Measurements from ENCODE around the gene HSH2D. TPM values are rescaled to one million over a fixed set of nuclear protein-coding genes. Genes with fewer than 3 reads are reported as not detected.
"Not testable (repeated sequence)": the region's sequence is repeated elsewhere in the genome, so short reads cannot be mapped to it uniquely, and the experiment has no call there.

Gene HSH2D
- total RNA-seq, 2 donors from 2014 or later, result 27.7 to 31.8 TPM

DNA sequence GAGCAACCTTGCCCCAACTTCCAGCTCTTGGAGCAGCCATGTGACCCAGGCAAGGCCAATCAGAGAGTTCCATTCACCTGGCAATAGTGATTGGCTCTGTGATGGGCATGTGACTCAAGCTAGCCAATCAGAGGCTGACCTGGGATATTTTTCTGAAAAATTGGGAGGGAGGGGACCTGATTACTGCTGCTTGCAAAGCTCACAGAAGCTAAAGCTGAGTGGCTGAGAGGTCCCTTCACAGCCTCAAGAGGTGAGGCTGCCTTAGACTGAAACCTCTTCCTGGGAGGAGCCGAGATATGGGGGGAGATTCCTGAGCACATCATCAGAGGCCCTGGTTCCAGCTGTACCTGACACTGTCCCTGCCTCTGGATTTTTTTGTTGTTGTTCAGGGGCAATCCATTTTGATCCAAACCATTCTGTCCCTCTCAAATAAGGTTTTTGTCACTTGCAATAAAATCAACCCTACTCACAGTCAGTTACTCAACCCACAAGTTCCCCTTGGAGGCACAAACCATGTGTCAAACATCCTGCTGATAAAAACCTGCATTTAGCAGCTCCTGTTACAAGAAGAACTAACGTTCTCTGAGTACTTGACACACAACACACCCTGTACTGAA lies 25.1 kb downstream of the HSH2D start:
- ATAC-seq, result peak; percentile 10
- Mint-ChIP-seq H3K27me3 (no peaks in the 10 kb centered on the region), H3K4me1 (peaks cover 2% of the 10 kb centered on the region), H3K27ac (no peak overlapping the region), H3K4me3 (no peak overlapping the region), H3K36me3 (ENCODE audit: low read depth) (no peaks in the 10 kb centered on the region)
- H3K9me3 ChIP-seq (ENCODE audit: control insufficient read depth, low read length, poor library complexity, severe bottlenecking), result no peaks in the 10 kb centered on the region
- no peak for DNase-seq

DNA sequence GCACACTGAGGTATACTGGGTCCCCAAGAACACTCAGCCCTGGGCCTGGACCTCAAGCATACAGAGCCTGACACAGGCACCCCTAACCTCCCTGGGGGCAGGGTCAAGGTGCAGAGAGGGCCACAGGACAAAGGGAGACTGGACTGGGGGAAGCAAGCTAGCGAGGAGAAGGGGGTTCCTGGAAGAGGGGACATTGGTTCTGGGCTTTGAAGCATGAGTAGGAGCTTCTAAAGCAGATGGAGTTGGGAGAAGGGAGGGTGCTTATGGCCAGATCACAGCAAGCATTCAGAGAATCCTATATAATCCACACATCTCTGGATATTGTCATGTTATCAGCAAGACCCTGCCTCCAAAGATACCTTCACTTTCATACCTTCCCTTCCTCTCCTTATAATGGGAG lies 26.6 kb downstream of the HSH2D start:
- H3K9me3 ChIP-seq (ENCODE audit: control insufficient read depth, low read length, poor library complexity, severe bottlenecking), result no peaks in the 10 kb centered on the region
- Mint-ChIP-seq H3K4me3 (no peak overlapping the region), H3K4me1 (peaks cover 2% of the 10 kb centered on the region), H3K27ac (no peak overlapping the region), H3K27me3 (no peaks in the 10 kb centered on the region), H3K36me3 (ENCODE audit: low read depth) (no peaks in the 10 kb centered on the region)
- ATAC-seq (no peak), DNase-seq (no peak)

DNA sequence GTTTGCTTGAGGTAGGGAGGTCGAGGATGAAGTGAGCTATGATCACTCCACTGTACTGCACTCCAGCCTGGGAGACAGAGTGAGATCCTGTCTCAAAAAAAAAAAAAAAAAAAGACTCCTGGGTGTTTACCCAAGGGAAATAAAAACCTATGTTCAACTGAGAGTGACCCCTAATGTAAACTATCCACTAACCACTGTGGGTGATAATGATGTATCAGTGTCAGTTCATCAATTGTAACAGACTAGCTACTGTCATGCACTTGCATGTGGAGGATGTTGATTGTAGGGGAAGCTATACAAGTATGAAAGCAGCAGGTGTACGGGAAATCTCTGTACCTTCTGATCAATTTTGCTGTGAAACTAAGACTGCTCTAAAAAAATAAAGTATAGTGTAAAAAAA lies 32.5 kb downstream of the HSH2D start:
- Mint-ChIP-seq H3K27ac (no peak overlapping the region), H3K27me3 (no peaks in the 10 kb centered on the region), H3K36me3 (ENCODE audit: low read depth) (no peaks in the 10 kb centered on the region), H3K4me1 (peaks cover 2% of the 10 kb centered on the region), H3K4me3 (no peak overlapping the region)
- no peak for DNase-seq
- ATAC-seq, result no peak
- no peaks in the 10 kb centered on the region for H3K9me3 ChIP-seq (ENCODE audit: control insufficient read depth, low read length, poor library complexity, severe bottlenecking)

DNA sequence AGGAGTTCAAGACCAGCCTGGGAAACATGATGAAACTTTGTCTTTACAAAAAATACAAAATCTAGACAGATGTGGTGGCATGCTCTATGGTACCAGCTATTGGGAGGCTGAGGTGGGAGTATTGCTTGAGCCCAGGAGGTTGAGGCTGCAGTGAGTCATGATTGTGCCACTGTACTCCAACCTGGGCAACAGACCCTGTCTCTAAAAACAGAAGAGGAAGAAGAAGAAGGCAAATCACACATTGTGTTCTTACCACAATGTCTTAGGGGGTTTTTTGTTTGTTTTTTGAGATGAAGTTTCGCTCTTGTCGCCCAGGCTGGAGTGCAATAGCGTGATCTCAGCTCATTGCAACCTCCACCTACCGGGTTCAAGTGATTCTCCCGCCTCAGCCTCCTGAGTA lies 35.4 kb downstream of the HSH2D start:
- not testable (repeated sequence) for H3K36me3 Mint-ChIP-seq (ENCODE audit: low read depth); DNase-seq; ATAC-seq; H3K27ac Mint-ChIP-seq; H3K27me3 Mint-ChIP-seq; H3K4me3 Mint-ChIP-seq; H3K9me3 ChIP-seq (ENCODE audit: control insufficient read depth, low read length, poor library complexity, severe bottlenecking); H3K4me1 Mint-ChIP-seq

DNA sequence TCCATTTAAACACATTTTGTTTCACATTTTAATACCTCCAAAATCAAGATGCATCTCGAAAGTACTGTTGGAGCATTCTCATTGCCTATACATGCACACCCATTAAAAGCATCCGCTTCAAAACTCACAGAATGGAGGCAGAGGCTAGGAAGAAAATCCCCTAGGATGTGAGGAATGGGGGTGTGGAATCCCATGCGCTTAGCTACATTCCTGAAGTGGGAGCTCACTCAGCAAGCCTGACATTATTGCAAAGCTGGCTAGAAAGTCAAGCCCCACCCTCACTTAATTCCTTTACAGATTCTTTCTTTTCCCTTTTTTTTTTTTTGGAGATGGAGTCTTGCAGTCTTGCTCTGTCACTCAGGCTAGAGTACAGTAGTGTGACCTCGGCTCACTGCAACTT lies 37.1 kb downstream of the HSH2D start:
- DNase-seq (no peak), ATAC-seq (no peak)
- Mint-ChIP-seq H3K4me3 (no peak overlapping the region), H3K27ac (no peak overlapping the region), H3K27me3 (no peaks in the 10 kb centered on the region), H3K36me3 (ENCODE audit: low read depth) (peaks cover 5% of the 10 kb centered on the region), H3K4me1 (peaks cover 7% of the 10 kb centered on the region)
- no peaks in the 10 kb centered on the region for H3K9me3 ChIP-seq (ENCODE audit: control insufficient read depth, low read length, poor library complexity, severe bottlenecking)

DNA sequence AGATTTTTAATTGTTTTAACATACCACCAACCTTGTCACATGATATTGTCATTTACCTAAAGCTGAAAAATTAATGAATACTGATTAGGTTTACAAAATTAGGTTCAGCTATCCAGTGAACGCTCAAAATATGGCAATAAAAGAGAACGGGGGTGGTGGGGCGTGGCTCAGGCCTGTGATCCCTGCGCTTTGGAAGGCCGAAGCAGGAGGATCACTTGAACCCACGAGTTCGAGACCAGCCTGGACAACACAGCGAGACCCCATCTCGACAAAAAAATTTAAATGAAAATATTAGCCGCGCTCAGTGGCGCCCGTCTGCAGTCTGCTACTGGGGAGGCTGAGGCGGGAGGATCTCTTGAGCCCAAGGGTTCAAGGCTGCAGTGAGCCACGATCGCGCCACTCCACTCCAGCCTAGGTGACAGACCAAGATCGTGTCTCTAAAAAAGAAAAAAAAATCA lies 41.2 kb downstream of the HSH2D start:
- Mint-ChIP-seq H3K4me1 (peaks cover 22% of the 10 kb centered on the region), H3K27ac (peak overlapping the region; percentile 100), H3K4me3 (peak overlapping the region; percentile 100), H3K27me3 (no peaks in the 10 kb centered on the region), H3K36me3 (ENCODE audit: low read depth) (peaks cover 8% of the 10 kb centered on the region)
- no peaks in the 10 kb centered on the region for H3K9me3 ChIP-seq (ENCODE audit: control insufficient read depth, low read length, poor library complexity, severe bottlenecking)
- DNase-seq, result no peak
- ATAC-seq, result no peak

DNA sequence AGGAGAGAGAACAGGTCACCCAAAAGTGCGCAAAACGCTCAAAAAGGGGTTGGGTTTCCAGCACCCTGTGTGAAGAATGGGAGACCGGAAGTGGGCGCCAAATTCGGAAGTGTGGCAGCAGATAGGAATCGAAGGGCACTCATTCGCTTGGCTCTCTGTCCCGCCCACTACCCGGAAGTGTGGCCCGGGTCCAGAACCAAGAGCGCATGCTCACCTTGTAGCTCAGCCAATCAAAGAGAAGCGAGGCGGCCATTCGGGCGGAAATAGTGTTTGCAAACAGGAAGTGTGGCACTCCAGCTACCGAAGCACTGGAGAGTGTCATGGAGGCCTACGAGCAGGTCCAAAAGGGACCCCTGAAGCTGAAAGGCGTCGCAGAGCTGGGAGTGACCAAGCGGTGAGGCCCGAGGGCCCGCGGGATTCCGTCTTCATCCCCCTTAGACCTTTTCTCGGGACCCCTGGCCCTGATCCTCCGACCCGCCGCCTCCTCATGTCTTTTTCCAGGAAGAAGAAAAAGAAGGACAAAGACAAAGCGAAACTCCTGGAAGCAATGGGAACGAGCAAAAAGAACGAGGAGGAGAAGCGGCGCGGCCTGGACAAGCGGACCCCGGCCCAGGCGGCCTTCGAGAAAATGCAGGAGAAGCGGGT lies 41.8 kb downstream of the HSH2D start, which contains the start of gene FAM32A:
Gene FAM32A (plus strand): TSS at position 288 of the 645 bp plus-strand sequence. CDS start 33 bp downstream, at position 321.
- peak; percentile 90 to 97 (median 96) for DNase-seq
- Mint-ChIP-seq H3K27ac (peak within 1 kb of the TSS; percentile 100), H3K4me3 (peak within 1 kb of the TSS; percentile 100), H3K4me1 (peaks cover 22% of the 10 kb centered on the region), H3K27me3 (no peaks in the 10 kb centered on the region), H3K36me3 (ENCODE audit: low read depth) (peaks cover 8% of the 10 kb centered on the region)
- no peaks in the 10 kb centered on the region for H3K9me3 ChIP-seq (ENCODE audit: control insufficient read depth, low read length, poor library complexity, severe bottlenecking)
- ATAC-seq, result peak; percentile 94

DNA sequence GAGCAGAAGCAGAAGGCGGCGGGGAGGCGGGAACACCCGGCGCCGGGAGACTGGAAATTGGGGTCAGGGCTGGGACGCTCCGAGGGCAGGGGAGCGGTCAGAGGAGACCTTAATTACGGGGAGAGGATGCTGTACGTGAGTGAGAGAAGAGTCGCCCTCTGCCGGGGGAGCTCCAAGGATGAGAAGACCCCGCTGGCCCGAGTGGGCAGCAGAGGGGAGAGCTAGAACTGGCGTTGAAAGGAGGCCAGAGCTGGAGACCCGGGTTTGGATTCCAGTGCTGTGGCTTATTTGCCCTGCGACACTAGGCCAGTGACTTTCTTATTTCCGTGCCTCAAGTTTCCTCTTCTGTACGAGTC lies 42.3 kb downstream of the HSH2D start:
- H3K27ac Mint-ChIP-seq, result peak overlapping the region; percentile 100
- no peaks in the 10 kb centered on the region for H3K9me3 ChIP-seq (ENCODE audit: control insufficient read depth, low read length, poor library complexity, severe bottlenecking)
- peaks cover 22% of the 10 kb centered on the region for H3K4me1 Mint-ChIP-seq
- no peaks in the 10 kb centered on the region for H3K27me3 Mint-ChIP-seq
- H3K36me3 Mint-ChIP-seq (ENCODE audit: low read depth), result peaks cover 8% of the 10 kb centered on the region
- ATAC-seq (peak; percentile 27), DNase-seq (peak in 1 of 3 donors; percentile 22)
- peak overlapping the region; percentile 100 for H3K4me3 Mint-ChIP-seq

DNA sequence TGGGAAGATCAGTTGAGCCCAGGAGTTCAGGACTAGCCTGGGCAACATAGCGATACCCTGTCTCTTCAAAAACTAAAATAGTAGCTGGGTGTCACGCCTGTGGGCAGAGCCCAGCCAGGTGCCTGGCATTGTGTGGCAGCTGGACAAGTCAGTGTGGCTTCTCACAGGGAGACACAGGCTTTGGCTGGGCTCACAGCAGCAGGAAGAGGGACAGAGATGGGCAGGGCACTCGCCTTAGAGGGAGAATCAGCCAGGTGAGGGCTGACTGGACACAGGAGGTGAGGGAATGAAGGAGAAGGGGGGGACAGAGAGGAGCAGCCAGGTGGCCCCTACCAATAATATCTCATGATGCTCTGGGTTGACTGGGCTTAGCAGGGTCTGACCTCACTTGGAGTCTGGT lies 45.0 kb downstream of the HSH2D start:
- no peak overlapping the region for H3K4me3 Mint-ChIP-seq
- DNase-seq (no peak), ATAC-seq (no peak)
- H3K4me1 Mint-ChIP-seq, result peaks cover 22% of the 10 kb centered on the region
- H3K9me3 ChIP-seq (ENCODE audit: control insufficient read depth, low read length, poor library complexity, severe bottlenecking), result no peaks in the 10 kb centered on the region
- peaks cover 12% of the 10 kb centered on the region for H3K36me3 Mint-ChIP-seq (ENCODE audit: low read depth)
- no peaks in the 10 kb centered on the region for H3K27me3 Mint-ChIP-seq
- H3K27ac Mint-ChIP-seq, result peak overlapping the region; percentile 45

DNA sequence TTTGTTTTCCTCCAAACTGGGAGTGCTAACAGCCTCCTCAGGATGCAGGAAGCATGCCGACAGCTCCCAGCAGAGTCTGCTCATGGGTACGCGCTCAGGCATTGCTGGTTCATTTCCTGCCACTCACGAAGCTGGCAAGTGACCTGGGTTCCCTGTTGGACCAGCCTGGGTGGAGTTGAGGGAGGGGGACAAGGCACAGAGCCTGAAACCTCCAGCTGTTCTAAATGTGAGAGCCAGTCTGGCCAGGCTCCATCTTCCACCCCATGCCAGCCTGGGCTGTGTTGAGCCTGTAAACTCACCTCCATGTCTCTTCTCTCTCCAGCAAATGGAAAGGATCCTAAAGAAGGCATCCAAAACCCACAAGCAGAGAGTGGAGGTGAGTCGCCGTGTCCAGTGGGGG lies 46.7 kb downstream of the HSH2D start:
- H3K36me3 Mint-ChIP-seq (ENCODE audit: low read depth), result peaks cover 10% of the 10 kb centered on the region
- ATAC-seq (no peak), DNase-seq (no peak)
- no peaks in the 10 kb centered on the region for H3K27me3 Mint-ChIP-seq
- no peaks in the 10 kb centered on the region for H3K9me3 ChIP-seq (ENCODE audit: control insufficient read depth, low read length, poor library complexity, severe bottlenecking)
- H3K4me1 Mint-ChIP-seq, result peaks cover 19% of the 10 kb centered on the region
- H3K4me3 Mint-ChIP-seq, result no peak overlapping the region
- H3K27ac Mint-ChIP-seq, result no peak overlapping the region

DNA sequence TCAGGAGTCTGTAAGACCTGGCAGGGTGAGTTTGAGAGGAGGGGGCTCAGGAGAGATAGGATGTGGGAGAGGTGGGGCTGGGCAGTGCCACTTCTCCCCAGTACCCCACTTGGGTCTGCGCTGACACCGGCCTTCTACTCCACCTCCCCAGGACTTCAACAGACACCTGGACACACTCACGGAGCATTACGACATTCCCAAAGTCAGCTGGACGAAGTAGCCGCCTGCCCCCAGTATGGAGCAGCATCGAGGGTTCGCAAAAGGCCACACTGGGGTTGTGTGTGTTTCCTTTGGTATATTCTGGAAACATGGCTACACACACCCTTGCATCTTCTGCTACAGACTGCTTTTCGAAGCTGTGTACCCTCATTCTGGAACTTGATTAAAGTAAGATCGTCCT lies 47.3 kb downstream of the HSH2D start:
- Mint-ChIP-seq H3K27ac (no peak overlapping the region), H3K27me3 (no peaks in the 10 kb centered on the region), H3K4me3 (no peak overlapping the region), H3K4me1 (peaks cover 15% of the 10 kb centered on the region), H3K36me3 (ENCODE audit: low read depth) (peaks cover 7% of the 10 kb centered on the region)
- no peak for DNase-seq
- no peak for ATAC-seq
- H3K9me3 ChIP-seq (ENCODE audit: control insufficient read depth, low read length, poor library complexity, severe bottlenecking), result no peaks in the 10 kb centered on the region

DNA sequence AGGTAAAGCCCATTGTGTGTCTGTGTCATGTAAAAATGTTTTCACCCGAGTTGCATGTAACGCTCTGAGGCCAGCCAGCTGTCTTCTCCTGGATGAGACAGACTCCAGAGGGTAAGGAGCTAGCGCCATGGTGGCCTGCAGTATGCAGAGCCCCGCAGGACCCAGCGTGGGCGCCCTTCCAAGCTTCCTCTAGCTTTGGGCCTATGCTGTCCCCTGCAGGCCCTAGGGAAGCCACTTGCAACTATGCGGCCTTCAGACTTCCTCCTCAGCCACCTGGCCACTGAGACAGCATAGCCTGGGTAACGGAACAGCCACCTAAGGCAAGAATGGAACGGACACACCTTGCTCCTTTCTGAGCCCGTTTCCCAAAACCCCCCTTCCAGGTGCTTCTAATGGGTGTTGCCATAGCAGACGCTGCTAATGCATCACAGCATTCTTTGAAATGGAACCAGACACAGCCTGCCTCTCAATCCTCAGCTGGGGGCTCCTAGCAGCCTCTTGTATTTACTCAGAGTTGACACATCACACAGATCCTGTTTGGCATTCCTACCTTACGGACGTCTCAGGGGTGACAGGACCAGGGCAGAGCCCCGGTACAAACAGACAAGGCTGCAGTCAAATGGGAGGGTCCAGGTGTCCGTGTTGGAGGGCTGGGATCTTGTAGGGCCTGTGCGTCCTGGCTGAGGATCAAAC lies 47.9 kb downstream of the HSH2D start:
- H3K27me3 Mint-ChIP-seq, result no peaks in the 10 kb centered on the region
- peaks cover 7% of the 10 kb centered on the region for H3K36me3 Mint-ChIP-seq (ENCODE audit: low read depth)
- no peak for ATAC-seq
- no peak overlapping the region for H3K4me3 Mint-ChIP-seq
- no peak for DNase-seq
- no peak overlapping the region for H3K27ac Mint-ChIP-seq
- peaks cover 14% of the 10 kb centered on the region for H3K4me1 Mint-ChIP-seq
- no peaks in the 10 kb centered on the region for H3K9me3 ChIP-seq (ENCODE audit: control insufficient read depth, low read length, poor library complexity, severe bottlenecking)

DNA sequence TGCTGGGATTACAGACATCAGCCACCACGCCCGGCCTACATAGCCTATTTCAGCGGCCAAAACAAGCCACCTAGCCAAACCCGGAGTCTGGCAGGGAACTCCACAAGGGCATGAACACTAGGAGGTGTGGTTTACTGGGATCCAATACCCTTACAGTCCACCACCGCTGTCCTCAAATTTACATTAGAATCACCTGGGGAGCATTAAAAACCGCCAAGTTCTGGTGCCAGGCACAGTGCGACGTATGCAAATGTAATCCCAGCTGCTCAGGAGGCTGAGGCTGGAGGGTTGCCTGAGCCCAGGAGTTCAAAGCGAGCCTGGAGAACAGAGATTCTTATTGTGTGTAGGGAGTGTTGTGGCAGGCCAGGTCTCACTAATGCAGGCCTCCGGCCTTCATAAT lies 50.0 kb downstream of the HSH2D start:
- Mint-ChIP-seq H3K4me1 (peaks cover 13% of the 10 kb centered on the region), H3K36me3 (ENCODE audit: low read depth) (peaks cover 4% of the 10 kb centered on the region), H3K4me3 (no peak overlapping the region), H3K27me3 (no peaks in the 10 kb centered on the region), H3K27ac (no peak overlapping the region)
- DNase-seq (no peak), ATAC-seq (no peak)
- no peaks in the 10 kb centered on the region for H3K9me3 ChIP-seq (ENCODE audit: control insufficient read depth, low read length, poor library complexity, severe bottlenecking)
